ENCODE data around the gene ERMP1. TPM values are rescaled to one million over a fixed set of nuclear protein-coding genes. Genes with fewer than 3 reads are reported as not detected.

ERMP1 gene
- total RNA-seq, 4 donors from 2014 or later = 7.3 to 10.0 (median 9.4) TPM

DNA sequence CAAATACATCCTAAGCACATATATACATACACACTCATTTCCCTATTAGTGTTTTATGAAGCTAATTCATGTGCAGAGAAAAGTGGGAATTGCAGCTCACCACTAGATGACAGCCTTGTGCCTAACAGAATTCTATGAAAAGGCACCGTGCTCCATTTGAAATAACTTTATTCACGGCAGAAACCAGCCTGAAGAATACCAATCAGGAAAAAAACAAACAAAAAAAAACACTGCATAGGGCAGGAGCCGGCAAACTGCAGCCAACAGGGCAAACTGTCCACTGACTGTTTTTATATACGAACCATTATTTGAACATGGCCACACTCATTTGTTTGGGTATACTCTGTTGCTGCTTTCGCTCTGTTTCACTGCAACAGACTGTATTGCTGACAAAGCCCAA lies 33.6 kb downstream of the ERMP1 start:
- no peaks in the 10 kb centered on the region for H3K9me3 ChIP-seq
- H3K36me3 ChIP-seq = peaks cover 0 to 30% (median 17%) of the 10 kb centered on the region in 4 donors
- H3K27me3 ChIP-seq = no peaks in the 10 kb centered on the region
- intact Hi-C loops (cut with DNase I) = no loop called here
- no peak for DNase-seq (ENCODE audit: extremely low spot score)
- peaks cover 7 to 26% (median 9%) of the 10 kb centered on the region in 4 donors for H3K4me1 ChIP-seq
- WGBS = 25% methylated on average over 5 of the region's 5 CpGs
- peak overlapping the region; percentile 31 to 37 (median 35) for H3K4me3 ChIP-seq
- no peak overlapping the region for H3K27ac ChIP-seq (replicated peaks in 1 of 4)
- no peak for TF ChIP-seq POLR2A (IDR thresholded peaks at IDR 0.05; ENCODE audit: low read depth)
- TF ChIP-seq, protein P1, sequence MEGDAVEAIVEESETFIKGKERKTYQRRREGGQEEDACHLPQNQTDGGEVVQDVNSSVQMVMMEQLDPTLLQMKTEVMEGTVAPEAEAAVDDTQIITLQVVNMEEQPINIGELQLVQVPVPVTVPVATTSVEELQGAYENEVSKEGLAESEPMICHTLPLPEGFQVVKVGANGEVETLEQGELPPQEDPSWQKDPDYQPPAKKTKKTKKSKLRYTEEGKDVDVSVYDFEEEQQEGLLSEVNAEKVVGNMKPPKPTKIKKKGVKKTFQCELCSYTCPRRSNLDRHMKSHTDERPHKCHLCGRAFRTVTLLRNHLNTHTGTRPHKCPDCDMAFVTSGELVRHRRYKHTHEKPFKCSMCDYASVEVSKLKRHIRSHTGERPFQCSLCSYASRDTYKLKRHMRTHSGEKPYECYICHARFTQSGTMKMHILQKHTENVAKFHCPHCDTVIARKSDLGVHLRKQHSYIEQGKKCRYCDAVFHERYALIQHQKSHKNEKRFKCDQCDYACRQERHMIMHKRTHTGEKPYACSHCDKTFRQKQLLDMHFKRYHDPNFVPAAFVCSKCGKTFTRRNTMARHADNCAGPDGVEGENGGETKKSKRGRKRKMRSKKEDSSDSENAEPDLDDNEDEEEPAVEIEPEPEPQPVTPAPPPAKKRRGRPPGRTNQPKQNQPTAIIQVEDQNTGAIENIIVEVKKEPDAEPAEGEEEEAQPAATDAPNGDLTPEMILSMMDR (IDR thresholded peaks at IDR 0.05) = peak; percentile 45 to 71 (median 52)

DNA sequence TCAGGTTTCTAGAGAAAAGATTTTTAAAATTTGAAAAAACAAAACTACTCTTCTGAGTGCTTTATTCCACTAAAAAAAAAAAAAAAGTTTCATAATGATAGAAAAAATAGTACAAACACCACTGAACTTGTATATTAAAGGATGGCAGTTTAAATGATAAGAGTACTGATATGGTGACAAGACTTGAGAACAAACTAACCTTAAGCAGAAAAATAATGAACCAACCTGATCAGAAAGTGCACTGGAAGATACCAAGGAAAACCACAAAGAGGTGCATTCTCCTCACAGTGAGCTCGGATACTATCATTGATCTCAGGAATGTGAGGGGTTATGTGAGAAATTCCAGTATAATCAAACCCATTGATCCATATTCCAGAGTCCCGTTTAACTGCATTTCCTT lies 34.3 kb downstream of the ERMP1 start:
- no peak overlapping the region for H3K4me3 ChIP-seq
- intact Hi-C loops (cut with DNase I) = no loop called here
- no peaks in the 10 kb centered on the region for H3K27me3 ChIP-seq
- H3K9me3 ChIP-seq = no peaks in the 10 kb centered on the region
- no peak overlapping the region for H3K27ac ChIP-seq (replicated peaks in 1 of 4)
- no peak for DNase-seq (ENCODE audit: extremely low spot score)
- peaks cover 7 to 26% (median 9%) of the 10 kb centered on the region in 4 donors for H3K4me1 ChIP-seq
- peaks cover 0 to 29% (median 17%) of the 10 kb centered on the region in 4 donors for H3K36me3 ChIP-seq
- WGBS = 71% methylated on average over 2 of the region's 2 CpGs
- TF ChIP-seq EP300 (IDR thresholded peaks at IDR 0.05) = no peak
- TF ChIP-seq POLR2A (IDR thresholded peaks at IDR 0.05; ENCODE audit: low read depth) = no peak
- TF ChIP-seq, protein P1 (IDR thresholded peaks at IDR 0.05) = no peak
- TF ChIP-seq POLR2AphosphoS5 (IDR thresholded peaks at IDR 0.05) = no peak

DNA sequence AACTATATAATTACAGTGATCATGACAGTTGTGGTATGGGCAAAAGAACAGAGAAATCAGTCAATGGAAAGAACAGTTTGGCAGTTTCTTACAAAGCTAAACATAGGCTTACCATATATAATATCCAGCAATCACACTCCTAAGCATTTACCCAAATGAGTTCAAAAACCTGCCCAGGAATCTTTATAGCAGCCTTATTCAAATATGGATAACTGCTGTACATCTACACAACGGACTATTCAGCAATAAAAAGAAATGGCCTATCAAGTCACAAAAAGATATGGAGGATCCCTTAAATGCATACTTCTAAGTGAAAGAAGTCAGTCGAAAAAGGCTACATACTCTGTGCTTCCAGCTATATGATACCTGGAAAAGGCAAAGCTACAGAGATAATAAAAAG lies 36.6 kb downstream of the ERMP1 start:
- Histone ChIP-seq H3K27me3 (no peaks in the 10 kb centered on the region), H3K36me3 (peaks cover 0 to 28% (median 13%) of the 10 kb centered on the region in 4 donors), H3K4me1 (peaks cover 5 to 20% (median 7%) of the 10 kb centered on the region in 4 donors), H3K9me3 (no peaks in the 10 kb centered on the region), H3K4me3 (no peak overlapping the region), H3K27ac (replicated peaks in 1 of 4) (no peak overlapping the region)
- WGBS = 92% methylated on average over 2 of the region's 2 CpGs
- intact Hi-C loops (cut with DNase I) = no loop called here
- no peak for TF ChIP-seq EP300 (IDR thresholded peaks at IDR 0.05)
- no peak for TF ChIP-seq POLR2A (IDR thresholded peaks at IDR 0.05; ENCODE audit: low read depth)
- no peak for TF ChIP-seq POLR2AphosphoS5 (IDR thresholded peaks at IDR 0.05)
- TF ChIP-seq, protein P1 (IDR thresholded peaks at IDR 0.05) = no peak
- DNase-seq (ENCODE audit: extremely low spot score) = no peak

DNA sequence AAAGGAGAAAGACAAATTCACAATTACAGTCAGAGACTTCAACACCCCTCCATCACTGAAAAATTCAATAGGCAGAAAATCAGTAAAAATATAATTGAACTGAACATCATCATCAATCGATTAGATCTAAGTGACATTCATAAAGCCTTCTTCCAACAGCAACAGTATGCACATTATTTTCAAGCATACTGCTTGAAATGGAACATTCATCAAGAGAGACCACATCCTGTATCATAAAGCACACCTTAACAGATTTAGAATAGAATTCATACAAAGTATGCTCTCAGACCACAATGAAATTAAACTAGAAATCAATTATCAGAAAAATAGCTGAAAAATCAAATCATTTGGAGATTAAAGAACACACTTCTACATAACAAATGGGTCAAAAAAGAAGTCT lies 39.1 kb downstream of the ERMP1 start:
- H3K4me3 ChIP-seq = no peak overlapping the region
- TF ChIP-seq, protein P1 (IDR thresholded peaks at IDR 0.05) = no peak
- TF ChIP-seq EP300 (IDR thresholded peaks at IDR 0.05) (no peak), POLR2AphosphoS5 (IDR thresholded peaks at IDR 0.05) (no peak), POLR2A (IDR thresholded peaks at IDR 0.05; ENCODE audit: low read depth) (no peak)
- H3K27ac ChIP-seq (replicated peaks in 1 of 4) = no peak overlapping the region
- peaks cover 0 to 6% (median 0%) of the 10 kb centered on the region in 4 donors for H3K4me1 ChIP-seq
- intact Hi-C loops (cut with DNase I) = no loop called here
- no peaks in the 10 kb centered on the region for H3K27me3 ChIP-seq
- 96% methylated on average over 1 of the region's 1 CpG for WGBS
- no peak for DNase-seq (ENCODE audit: extremely low spot score)
- H3K36me3 ChIP-seq = peaks cover 0 to 26% (median 14%) of the 10 kb centered on the region in 4 donors
- no peaks in the 10 kb centered on the region for H3K9me3 ChIP-seq

DNA sequence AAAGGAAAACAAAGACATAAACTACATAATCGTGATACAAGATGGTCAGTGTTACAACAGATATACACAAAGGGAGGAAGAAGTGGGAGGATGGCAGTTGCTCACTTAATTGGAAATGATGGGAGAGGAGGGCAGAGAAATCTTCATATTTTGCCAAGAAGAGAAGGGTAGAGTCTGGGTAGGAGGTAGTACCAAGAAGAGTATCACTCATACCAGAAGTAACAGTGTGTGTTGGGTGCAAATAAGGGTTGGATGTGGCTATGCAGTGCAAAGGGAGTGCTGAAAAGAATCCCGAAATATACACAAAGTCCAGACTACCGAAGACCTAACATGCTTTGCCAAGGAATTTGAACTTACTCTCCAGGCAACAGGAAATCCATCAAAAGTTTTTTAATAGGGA lies 41.0 kb downstream of the ERMP1 start:
- Histone ChIP-seq H3K4me1 (peaks cover 0 to 6% (median 0%) of the 10 kb centered on the region in 4 donors), H3K27ac (replicated peaks in 1 of 4) (no peak overlapping the region), H3K27me3 (no peaks in the 10 kb centered on the region), H3K36me3 (peaks cover 0 to 14% (median 10%) of the 10 kb centered on the region in 4 donors), H3K4me3 (no peak overlapping the region), H3K9me3 (no peaks in the 10 kb centered on the region)
- no peak for TF ChIP-seq EP300 (IDR thresholded peaks at IDR 0.05)
- no peak for TF ChIP-seq POLR2AphosphoS5 (IDR thresholded peaks at IDR 0.05)
- TF ChIP-seq POLR2A (IDR thresholded peaks at IDR 0.05; ENCODE audit: low read depth) = no peak
- TF ChIP-seq, protein P1 (IDR thresholded peaks at IDR 0.05) = no peak
- WGBS = 58% methylated on average over 3 of the region's 3 CpGs
- no peak for DNase-seq (ENCODE audit: extremely low spot score)
- intact Hi-C loops (cut with DNase I) = no loop called here

All from esophagus muscularis mucosa (tissue), 4 donors.